HG02623 (cell line): Measurements from ENCODE around the gene RIMS4.
"Not testable (repeated sequence)": the region's sequence is repeated elsewhere in the genome, so short reads cannot be mapped to it uniquely, and the experiment has no call there.

Experiments used
- ATAC-seq: cut with Tn5 transposase; IDR thresholded peaks from one replicate; pipeline ENCODE4 v1.9.1; 2021; ENCODE audit warnings: moderate library complexity; ENCODE audit not compliant: unreplicated experiment

The RIMS4 gene

GRCh38 chr20:44830995-44831394, 20.6 kb upstream of the RIMS4 start:
- ATAC-seq, result no peak

DNA sequence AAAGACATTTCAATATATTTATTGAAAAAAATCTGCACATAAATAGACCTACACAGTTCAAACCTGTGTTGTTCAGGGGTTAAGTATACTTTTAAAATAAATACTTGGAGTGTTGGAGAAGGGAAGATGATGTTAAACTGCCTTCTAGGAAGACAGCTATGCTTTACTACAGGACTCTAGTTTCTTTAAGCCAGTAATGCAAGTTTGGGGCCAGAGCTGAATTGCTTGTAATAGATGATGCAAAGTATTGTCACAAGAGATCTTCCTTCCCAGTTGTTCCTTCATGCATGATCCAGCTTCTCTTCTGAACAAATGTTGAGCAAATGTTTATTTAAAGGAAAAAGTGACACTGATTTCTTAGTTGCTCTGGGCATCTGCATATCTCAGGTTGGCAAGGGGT, 20.2 kb upstream of the RIMS4 start:
- no peak for ATAC-seq

- no peak for ATAC-seq
Observed at GRCh38 chr20:44829688-44830087, 19.3 kb upstream of the RIMS4 start.

DNA sequence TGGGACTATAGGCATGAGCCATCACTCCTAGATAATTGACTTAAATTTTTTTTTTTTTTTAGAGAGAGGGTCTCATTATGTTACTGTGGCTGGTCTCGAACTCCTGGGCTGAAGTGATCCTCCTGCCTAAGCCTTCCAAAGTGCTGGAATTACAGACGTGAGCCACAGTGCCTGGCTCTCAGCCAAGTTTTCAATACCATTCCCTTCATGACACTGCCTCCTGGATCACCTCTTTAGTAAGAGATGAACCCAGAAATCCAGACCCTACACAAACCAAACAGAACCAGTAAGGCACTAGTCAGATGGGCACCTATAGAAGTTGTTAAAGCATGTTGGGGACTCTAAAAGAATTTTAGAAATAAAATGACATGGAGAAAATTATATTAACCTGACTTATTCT, 18.3 kb upstream of the RIMS4 start:
- ATAC-seq, result no peak

DNA sequence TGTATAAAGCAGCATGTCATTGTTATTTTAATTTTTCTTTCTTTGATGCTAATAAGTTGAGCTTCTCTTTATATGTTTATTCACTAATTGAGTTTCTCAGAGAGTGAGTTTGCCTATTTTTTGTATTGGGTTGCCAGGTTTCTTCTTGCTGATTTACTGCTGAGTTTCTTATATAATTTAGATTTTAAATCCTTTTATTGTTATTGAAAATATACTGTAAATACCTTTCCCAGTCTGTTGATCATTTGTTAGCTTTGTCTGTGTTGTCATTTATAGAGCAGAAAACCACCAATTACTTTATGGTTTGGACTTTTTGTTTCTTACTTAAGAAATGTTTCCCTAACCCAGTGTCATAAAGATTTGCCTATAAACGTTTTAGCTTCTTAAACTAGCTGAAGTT, 17.1 kb upstream of the RIMS4 start:
- ATAC-seq, result no peak

DNA sequence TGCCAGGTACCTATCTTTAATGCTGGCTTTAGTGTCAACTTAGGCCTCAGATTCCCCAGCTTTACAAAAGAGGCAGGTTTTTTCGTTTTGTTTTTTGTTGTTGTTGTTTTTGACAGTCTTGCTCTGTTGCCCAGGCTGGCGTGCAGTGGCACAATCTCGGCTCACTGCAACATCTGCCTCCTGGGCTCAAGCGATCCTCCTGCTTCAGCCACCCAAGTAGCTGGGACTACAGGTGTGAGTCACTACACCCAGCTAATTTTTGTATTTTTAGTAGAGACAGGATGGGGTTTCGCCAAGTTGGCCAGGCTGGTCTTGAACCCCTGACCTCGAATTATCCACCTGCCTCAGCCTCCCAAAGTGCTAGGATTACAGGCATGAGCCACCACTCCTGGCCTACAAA, 11.2 kb upstream of the RIMS4 start:
- not testable (repeated sequence) for ATAC-seq

DNA sequence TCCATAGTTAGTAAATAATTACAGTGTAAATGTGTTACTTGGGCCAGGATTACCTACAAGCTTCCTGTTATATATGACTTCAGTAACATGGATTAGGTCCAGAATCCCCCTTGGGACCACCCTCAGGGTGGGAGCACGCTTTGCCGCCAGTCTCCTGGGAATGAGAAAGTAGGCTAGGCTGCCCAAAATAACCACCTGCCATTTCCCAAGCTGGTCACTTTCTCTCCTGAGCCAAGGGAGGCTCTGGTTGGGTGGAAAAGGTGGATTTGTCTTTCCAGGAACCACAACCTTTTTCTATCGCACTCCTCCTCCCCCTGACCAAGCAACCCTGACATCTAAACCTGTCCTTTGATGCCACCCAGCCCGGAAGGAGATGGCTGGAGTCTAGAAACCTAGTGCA, 9.6 kb upstream of the RIMS4 start:
- ATAC-seq, result no peak

DNA sequence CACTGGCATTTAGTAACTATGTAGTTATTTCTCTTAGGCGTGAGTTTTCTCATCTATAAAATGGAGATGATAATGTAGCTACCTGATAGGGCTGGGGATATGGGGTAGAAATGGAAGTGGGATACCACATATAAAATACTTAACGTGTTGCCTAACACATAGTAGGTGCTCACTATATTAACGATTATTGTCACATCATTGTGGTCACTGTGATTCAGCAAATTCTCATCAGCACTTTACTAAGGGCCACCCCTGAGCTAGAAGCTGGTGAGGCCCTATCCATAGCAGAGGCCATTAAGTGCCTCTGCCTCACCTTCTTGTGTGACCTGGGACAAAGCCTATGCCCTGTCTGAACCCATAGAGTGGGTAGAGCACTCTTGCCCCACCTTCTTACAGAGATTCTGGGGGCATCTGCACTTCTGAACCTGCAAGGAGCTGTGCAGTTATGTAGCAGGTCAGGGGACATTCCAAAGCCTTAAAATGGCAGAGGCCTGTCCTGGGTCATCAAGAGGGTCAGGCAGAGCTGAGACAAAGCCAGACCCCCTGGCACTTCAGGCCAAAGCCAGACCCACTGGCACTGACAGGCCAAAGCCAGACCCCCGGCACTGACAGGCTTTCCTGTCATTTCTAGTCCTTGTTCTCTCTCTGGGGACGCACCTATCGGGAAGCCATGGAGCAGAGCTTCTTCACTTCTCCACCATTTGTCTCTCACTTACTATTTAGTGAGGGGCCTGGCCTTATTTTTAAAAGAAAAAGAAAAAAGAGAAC, 7.0 kb upstream of the RIMS4 start:
- ATAC-seq, result no peak

GRCh38 chr20:44814937-44815336, 4.6 kb upstream of the RIMS4 start:
- ATAC-seq, result no peak

- no peak for ATAC-seq
Observed at GRCh38 chr20:44811150-44811685, 872 bp upstream of the RIMS4 start.

DNA sequence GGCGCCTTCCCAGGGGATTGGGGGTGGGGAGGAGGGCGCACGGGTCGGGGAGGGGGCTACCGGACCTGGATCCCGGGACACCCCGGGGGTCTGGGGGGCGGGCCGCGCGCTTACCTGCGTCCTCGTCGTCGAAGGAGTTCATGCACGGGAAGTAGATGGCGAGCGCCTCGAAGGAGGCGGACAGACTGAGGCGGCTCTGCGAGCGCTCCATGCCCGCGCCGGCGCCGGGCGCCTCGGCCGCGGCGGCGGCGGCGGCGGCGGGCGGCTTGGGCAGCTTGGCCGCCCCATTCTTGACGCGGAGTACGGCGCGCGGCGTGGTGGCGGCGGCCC, 320 bp downstream of the RIMS4 start:
- ATAC-seq, result no peak

DNA sequence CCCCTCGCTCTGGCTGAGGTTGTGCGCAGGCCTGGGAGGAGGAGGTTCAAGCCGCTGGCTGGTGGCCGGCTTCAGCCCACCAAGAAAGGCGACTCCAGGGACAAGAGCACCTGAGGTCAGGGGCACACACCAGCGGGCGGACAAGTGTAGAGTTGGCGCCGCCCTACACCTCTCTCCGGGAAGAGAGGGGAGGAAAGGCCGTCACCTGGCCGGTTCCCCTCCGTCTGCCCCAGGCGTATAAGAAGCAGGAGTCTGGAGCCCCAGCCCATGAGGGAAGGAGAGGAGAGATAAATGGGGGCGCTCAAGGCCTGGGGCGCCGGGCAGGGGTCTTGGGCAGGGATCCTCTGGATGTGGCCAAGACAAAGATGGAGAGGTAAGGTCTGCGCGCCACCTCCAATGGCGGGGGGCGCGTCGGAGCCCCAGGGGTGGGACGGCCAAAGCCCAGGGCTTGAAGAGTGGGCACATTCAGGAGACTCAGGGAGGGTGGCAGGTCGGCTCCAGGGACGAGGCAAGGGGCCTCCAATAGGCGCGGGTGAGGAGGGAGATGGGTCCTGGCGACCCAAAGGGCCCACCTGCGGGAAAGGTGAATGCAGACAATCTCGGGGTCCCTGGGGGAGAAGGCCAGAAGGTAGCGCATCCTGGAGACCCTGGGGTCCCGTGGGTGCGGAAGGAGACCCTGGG, 826 bp downstream of the RIMS4 start:
- ATAC-seq, result no peak

DNA sequence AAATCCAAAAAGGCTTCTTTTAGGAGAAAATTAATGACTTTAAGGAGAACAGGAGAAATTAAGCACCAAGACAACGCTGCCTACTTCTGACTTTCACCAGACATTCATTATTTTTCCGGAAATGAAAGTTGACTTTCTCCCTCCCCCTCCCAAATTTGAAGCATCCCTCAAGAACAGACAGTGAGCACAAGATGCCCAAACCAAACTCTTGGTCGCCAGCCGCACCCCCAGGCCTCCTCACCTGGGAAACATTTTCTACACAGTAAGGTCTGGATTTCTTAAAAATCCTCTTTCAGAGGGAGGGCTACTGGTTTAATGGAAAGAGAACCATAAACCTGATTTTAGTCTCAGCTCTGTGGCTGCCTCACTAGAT, 2.7 kb downstream of the RIMS4 start:
- no peak for ATAC-seq

GRCh38 chr20:44807051-44807683, 3.2 kb downstream of the RIMS4 start:
- ATAC-seq, result no peak

- no peak for ATAC-seq
Observed at GRCh38 chr20:44805979-44806620, 4.2 kb downstream of the RIMS4 start.

DNA sequence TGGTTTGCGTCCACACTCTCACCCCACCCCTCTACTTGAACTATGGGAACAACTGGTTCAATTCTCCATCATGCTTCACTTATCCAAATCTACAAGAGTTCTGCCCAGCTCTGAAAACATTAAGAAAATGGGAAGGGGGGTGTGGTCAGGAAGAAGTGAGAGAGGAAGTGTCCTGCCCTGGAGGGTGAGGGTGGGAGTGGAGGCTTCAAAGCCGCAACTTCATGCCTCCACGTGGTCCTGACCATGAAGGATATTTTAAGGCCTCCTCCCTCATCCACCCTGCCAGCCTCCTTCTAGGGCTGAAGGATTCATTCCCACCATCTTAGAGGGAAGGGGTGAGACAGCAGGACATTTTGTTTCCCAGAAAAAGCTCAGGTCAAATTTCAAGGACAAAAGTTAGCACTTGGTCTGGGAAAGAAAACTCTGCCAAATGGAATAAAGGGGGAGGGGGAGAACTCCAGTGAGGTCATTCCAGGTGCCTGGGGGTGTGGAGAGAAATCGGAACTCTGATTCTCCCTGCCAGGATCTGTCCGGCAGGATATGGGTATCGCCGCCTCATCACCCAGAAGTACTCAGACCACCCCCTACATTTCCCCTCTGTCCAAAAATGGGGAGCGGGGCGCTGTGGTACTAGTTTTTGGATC, 4.9 kb downstream of the RIMS4 start:
- ATAC-seq, result no peak

- no peak for ATAC-seq
Observed at GRCh38 chr20:44803383-44803941, 6.9 kb downstream of the RIMS4 start.

DNA sequence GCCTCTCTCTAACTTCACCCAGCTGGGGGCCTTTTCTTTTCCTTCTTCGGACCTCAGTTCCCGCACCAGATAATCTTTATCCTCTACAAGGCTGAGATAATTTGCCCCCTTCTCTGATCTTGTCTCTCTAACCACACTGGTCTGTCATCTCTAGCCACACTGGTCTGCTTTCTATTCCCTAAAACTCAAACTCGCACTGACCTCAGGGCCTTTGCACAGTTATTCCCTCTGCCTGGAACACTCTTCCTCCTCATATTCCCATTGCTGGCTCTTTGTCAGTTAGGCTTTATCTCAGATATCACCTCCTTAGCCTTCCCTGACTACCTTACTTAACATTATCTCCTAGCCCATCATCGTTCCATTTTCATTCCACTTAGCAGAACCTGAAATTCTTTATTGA, 7.6 kb downstream of the RIMS4 start:
- no peak for ATAC-seq

GRCh38 chr20:44800391-44801046, 9.8 kb downstream of the RIMS4 start:
- ATAC-seq, result no peak

DNA sequence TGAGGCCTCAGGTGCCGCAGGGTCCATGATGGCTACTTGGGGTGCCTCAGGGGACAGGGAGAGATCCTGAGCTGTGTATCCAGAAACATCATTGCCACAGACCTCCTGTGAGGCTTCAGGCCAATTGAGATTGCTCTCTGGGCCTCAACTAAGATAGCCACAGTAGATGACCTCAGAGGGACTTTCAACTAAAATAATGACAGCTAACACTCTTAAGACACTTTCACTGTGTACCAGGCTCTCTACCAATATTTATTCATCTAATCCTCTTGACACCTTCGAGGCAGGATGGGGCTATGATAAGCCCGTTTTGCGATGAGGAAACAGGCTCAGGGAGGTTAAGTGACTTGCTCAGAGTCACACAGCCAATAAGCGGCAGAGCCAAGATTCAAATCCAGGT, 10.7 kb downstream of the RIMS4 start:
- no peak for ATAC-seq
